Mesendoderm (in vitro differentiated cells): ENCODE results near the gene MECR.
"Not testable (repeated sequence)": the region's sequence is repeated elsewhere in the genome, so short reads cannot be mapped to it uniquely, and the experiment has no call there.

Experiments used
- DNase-seq: peaks from one replicate; pipeline ENCODE4 v3.0.0; 2013
- H2AK5ac ChIP-seq: 2 replicates; pipeline ENCODE4 v1.6.1; 2013; ENCODE audit warnings: low read length, inconsistent platforms
- H2BK120ac ChIP-seq: 2 replicates; pipeline ENCODE4 v1.6.1; 2013; ENCODE audit warnings: low read depth, mild to moderate bottlenecking, low read length, moderate library complexity, mixed read lengths
- H2BK15ac ChIP-seq: replicated peaks from 2 replicates; pipeline ENCODE4 v1.6.1; 2013; ENCODE audit warnings: low read depth, mild to moderate bottlenecking, moderate library complexity
- H2BK5ac ChIP-seq: 2 replicates; pipeline ENCODE4 v1.6.1; 2013; ENCODE audit warnings: low read length, inconsistent platforms
- H3K18ac ChIP-seq: 2 replicates; pipeline ENCODE4 v1.6.1; 2013; ENCODE audit warnings: mild to moderate bottlenecking, low read length, mixed read lengths
- H3K23ac ChIP-seq: one replicate; pipeline ENCODE4 v1.6.1; 2013; ENCODE audit warnings: low read length
- H3K27ac ChIP-seq: 2 replicates; pipeline ENCODE4 v1.5.1; 2013; ENCODE audit warnings: low read depth, mild to moderate bottlenecking, inconsistent platforms, low read length, moderate library complexity
- H3K27me3 ChIP-seq: 2 replicates; pipeline ENCODE4 v1.6.1; 2013; ENCODE audit warnings: low read length, control low read depth, mild to moderate bottlenecking, inconsistent platforms; ENCODE audit not compliant: insufficient read depth, poor library complexity
- H3K36me3 ChIP-seq: 2 replicates; pipeline ENCODE4 v1.6.1; 2013; ENCODE audit warnings: low read length, inconsistent platforms; ENCODE audit not compliant: control insufficient read depth, insufficient read depth
- H3K4ac ChIP-seq: one replicate; pipeline ENCODE4 v1.6.1; 2013; ENCODE audit warnings: low read depth, mild to moderate bottlenecking, low read length, moderate library complexity
- H3K4me1 ChIP-seq: 2 replicates; pipeline ENCODE4 v1.6.1; 2013; ENCODE audit warnings: low read depth, low read length, inconsistent platforms; ENCODE audit not compliant: control insufficient read depth
- H3K4me2 ChIP-seq: 2 replicates; pipeline ENCODE4 v1.6.1; 2013; ENCODE audit warnings: low read length
- H3K4me3 ChIP-seq: 2 replicates; pipeline ENCODE4 v1.5.1; 2013; ENCODE audit warnings: mild to moderate bottlenecking, low read length
- H3K56ac ChIP-seq: one replicate; pipeline ENCODE4 v1.6.1; 2013; ENCODE audit warnings: low read length
- H3K79me1 ChIP-seq: 2 replicates; pipeline ENCODE4 v1.6.1; 2013; ENCODE audit warnings: low read length, inconsistent platforms
- H3K79me2 ChIP-seq: 2 replicates; pipeline ENCODE4 v1.6.1; 2013; ENCODE audit warnings: mild to moderate bottlenecking, low read length; ENCODE audit not compliant: control insufficient read depth, insufficient read depth
- H3K9ac ChIP-seq: 2 replicates; pipeline ENCODE4 v1.6.1; 2013; ENCODE audit warnings: low read length, inconsistent platforms
- H4K5ac ChIP-seq: one replicate; pipeline ENCODE4 v1.6.1; 2013; ENCODE audit warnings: low read length
- H4K8ac ChIP-seq: one replicate; pipeline ENCODE4 v1.6.1; 2013; ENCODE audit warnings: low read depth, mild to moderate bottlenecking, control low read depth, low read length, moderate library complexity
- WGBS: extraction: QIAGEN DNeasy Blood & Tissue Kit; methylation state at CpG from one replicate; pipeline ENCODE4 v1.1.7; 2013; ENCODE audit warnings: low lambda C conversion rate, missing lambda C conversion rate; ENCODE audit not compliant: insufficient coverage; ENCODE audit errors: extremely low coverage; 5-methylcytosine and 5-hydroxymethylcytosine counted together

MECR gene

GRCh38 chr1:29237852-29238619 lies 7.3 kb upstream of the MECR start:
- no peak overlapping the region for H2BK5ac ChIP-seq
- H3K27me3 ChIP-seq, result no peaks in the 10 kb centered on the region
- no peak overlapping the region for H2BK120ac ChIP-seq
- H3K4me1 ChIP-seq, result peaks cover 17% of the 10 kb centered on the region
- H3K9ac ChIP-seq, result peak overlapping the region; percentile 92
- peak overlapping the region; percentile 74 for H3K4me3 ChIP-seq
- H3K18ac ChIP-seq, result peak overlapping the region; percentile 33
- H4K5ac ChIP-seq, result no peak overlapping the region
- peak; percentile 61 for DNase-seq
- WGBS, result no CpG with 5 or more reads among the region's 93 CpGs
- H3K4me2 ChIP-seq, result peak overlapping the region; percentile 98
- peak overlapping the region; percentile 39 for H3K27ac ChIP-seq
- no peak overlapping the region for H2BK15ac ChIP-seq
- H3K4ac ChIP-seq, result peak overlapping the region; percentile 38
- peak overlapping the region; percentile 99 for H3K56ac ChIP-seq
- peaks cover 25% of the 10 kb centered on the region for H3K79me2 ChIP-seq
- H2AK5ac ChIP-seq, result no peak overlapping the region
- peak overlapping the region; percentile 97 for H3K23ac ChIP-seq
- H3K79me1 ChIP-seq, result peaks cover 17% of the 10 kb centered on the region
- no peaks in the 10 kb centered on the region for H3K36me3 ChIP-seq
- H4K8ac ChIP-seq, result no peak overlapping the region

- Histone ChIP-seq H3K36me3 (no peaks in the 10 kb centered on the region), H3K56ac (peak overlapping the region; percentile 92), H4K5ac (no peak overlapping the region), H4K8ac (no peak overlapping the region), H3K79me1 (peaks cover 15% of the 10 kb centered on the region), H3K18ac (peak overlapping the region; percentile 33), H3K4me1 (peaks cover 17% of the 10 kb centered on the region), H3K27ac (peak overlapping the region; percentile 10), H3K4me3 (peak overlapping the region; percentile 82), H3K4me2 (peak overlapping the region; percentile 99), H2BK15ac (no peak overlapping the region), H3K9ac (peak overlapping the region; percentile 91), H2BK120ac (no peak overlapping the region), H3K4ac (peak overlapping the region; percentile 36), H2AK5ac (peak overlapping the region; percentile 7), H2BK5ac (peak overlapping the region; percentile 31), H3K79me2 (peaks cover 23% of the 10 kb centered on the region), H3K23ac (peak overlapping the region; percentile 99), H3K27me3 (no peaks in the 10 kb centered on the region)
- no CpG with 5 or more reads among the region's 79 CpGs for WGBS
- peak; percentile 51 for DNase-seq
These were observed 6.5 kb upstream of the MECR start for GRCh38 chr1:29237129-29237821.

GRCh38 chr1:29236712-29237128 lies 6.0 kb upstream of the MECR start:
- H2BK120ac ChIP-seq, result no peak overlapping the region
- peak overlapping the region; percentile 91 for H3K9ac ChIP-seq
- H3K4ac ChIP-seq, result no peak overlapping the region
- H3K56ac ChIP-seq, result peak overlapping the region; percentile 92
- no CpG with 5 or more reads among the region's 30 CpGs for WGBS
- peak overlapping the region; percentile 82 for H3K4me3 ChIP-seq
- no peak overlapping the region for H4K5ac ChIP-seq
- H2AK5ac ChIP-seq, result peak overlapping the region; percentile 7
- peak overlapping the region; percentile 43 for H2BK5ac ChIP-seq
- peaks cover 17% of the 10 kb centered on the region for H3K4me1 ChIP-seq
- no peaks in the 10 kb centered on the region for H3K27me3 ChIP-seq
- H3K36me3 ChIP-seq, result no peaks in the 10 kb centered on the region
- H3K27ac ChIP-seq, result no peak overlapping the region
- peaks cover 20% of the 10 kb centered on the region for H3K79me2 ChIP-seq
- no peak overlapping the region for H3K18ac ChIP-seq
- DNase-seq, result peak; percentile 76
- H2BK15ac ChIP-seq, result no peak overlapping the region
- H4K8ac ChIP-seq, result no peak overlapping the region
- peak overlapping the region; percentile 99 for H3K4me2 ChIP-seq
- H3K23ac ChIP-seq, result peak overlapping the region; percentile 99
- H3K79me1 ChIP-seq, result peaks cover 14% of the 10 kb centered on the region

- Histone ChIP-seq H2BK5ac (peak within 1 kb of the TSS; percentile 43), H2AK5ac (peak within 1 kb of the TSS; percentile 7), H3K79me1 (peaks cover 13% of the 10 kb centered on the region), H3K9ac (peak within 1 kb of the TSS; percentile 91), H3K18ac (peak within 1 kb of the TSS; percentile 33), H3K4me2 (peak within 1 kb of the TSS; percentile 99), H2BK120ac (no peak within 1 kb of the TSS), H2BK15ac (no peak within 1 kb of the TSS), H3K56ac (peak within 1 kb of the TSS; percentile 92), H3K4me1 (peaks cover 17% of the 10 kb centered on the region), H3K36me3 (no peaks in the 10 kb centered on the region), H3K27ac (peak within 1 kb of the TSS; percentile 10), H3K27me3 (no peaks in the 10 kb centered on the region), H3K4ac (no peak within 1 kb of the TSS), H3K4me3 (peak within 1 kb of the TSS; percentile 82), H3K23ac (peak within 1 kb of the TSS; percentile 99), H4K8ac (no peak within 1 kb of the TSS), H3K79me2 (peaks cover 18% of the 10 kb centered on the region), H4K5ac (no peak within 1 kb of the TSS)
- DNase-seq, result peak; percentile 82
- WGBS, result no CpG with 5 or more reads among the region's 82 CpGs
These were observed 5.4 kb upstream of the MECR start, which contains the start of gene PTPRU for GRCh38 chr1:29235955-29236711. Gene PTPRU (plus strand): TSS chr1:29236522. CDS start chr1:29236645, 123 bp downstream.

- H4K5ac ChIP-seq, H3K23ac ChIP-seq, H2BK120ac ChIP-seq, H3K4me2 ChIP-seq, H3K4me3 ChIP-seq, H3K4ac ChIP-seq, H3K27ac ChIP-seq, H3K27me3 ChIP-seq, H2AK5ac ChIP-seq, H2BK15ac ChIP-seq, H2BK5ac ChIP-seq, H4K8ac ChIP-seq, H3K18ac ChIP-seq, H3K56ac ChIP-seq, DNase-seq, H3K36me3 ChIP-seq, H3K9ac ChIP-seq: not testable (repeated sequence)
- H3K79me2 ChIP-seq, result peaks cover 17% of the 10 kb centered on the region
- H3K4me1 ChIP-seq, result peaks cover 12% of the 10 kb centered on the region
- H3K79me1 ChIP-seq, result peaks cover 12% of the 10 kb centered on the region
- no CpG with 5 or more reads among the region's 9 CpGs for WGBS
These were observed 4.1 kb upstream of the MECR start for GRCh38 chr1:29234881-29235280.
